Adipocyte (in vitro differentiated cells): ENCODE results near the gene MID1.

Experiments
- DNase-seq: peaks from one replicate; pipeline ENCODE4 v3.0.0-alpha.2; 2015; ENCODE audit warnings: low read depth
- H3K27me3 ChIP-seq: replicated peaks from 2 replicates; pipeline ENCODE4 v1.7.0; 2013; ENCODE audit warnings: mild to moderate bottlenecking, low read length, moderate library complexity; ENCODE audit not compliant: control insufficient read depth, insufficient read depth
- H3K36me3 ChIP-seq: 2 replicates; pipeline ENCODE4 v1.7.0; 2013; ENCODE audit warnings: low read length, mild to moderate bottlenecking, moderate library complexity; ENCODE audit not compliant: control insufficient read depth, insufficient read depth, severe bottlenecking
- H3K4me1 ChIP-seq: 2 replicates; pipeline ENCODE4 v1.7.0; 2013; ENCODE audit warnings: mild to moderate bottlenecking, low read length, moderate library complexity; ENCODE audit not compliant: control insufficient read depth, insufficient read depth
- H3K4me3 ChIP-seq: 2 replicates; pipeline ENCODE4 v1.7.0; 2013; ENCODE audit warnings: mild to moderate bottlenecking, low read length, moderate library complexity
- H3K9ac ChIP-seq: 2 replicates; pipeline ENCODE4 v1.7.0; 2013; ENCODE audit warnings: mild to moderate bottlenecking, low read length, moderate library complexity
- H3K9me3 ChIP-seq: 2 replicates; pipeline ENCODE4 v1.7.0; 2013; ENCODE audit warnings: mild to moderate bottlenecking, low read length, moderate library complexity; ENCODE audit not compliant: control insufficient read depth

Gene MID1

DNA sequence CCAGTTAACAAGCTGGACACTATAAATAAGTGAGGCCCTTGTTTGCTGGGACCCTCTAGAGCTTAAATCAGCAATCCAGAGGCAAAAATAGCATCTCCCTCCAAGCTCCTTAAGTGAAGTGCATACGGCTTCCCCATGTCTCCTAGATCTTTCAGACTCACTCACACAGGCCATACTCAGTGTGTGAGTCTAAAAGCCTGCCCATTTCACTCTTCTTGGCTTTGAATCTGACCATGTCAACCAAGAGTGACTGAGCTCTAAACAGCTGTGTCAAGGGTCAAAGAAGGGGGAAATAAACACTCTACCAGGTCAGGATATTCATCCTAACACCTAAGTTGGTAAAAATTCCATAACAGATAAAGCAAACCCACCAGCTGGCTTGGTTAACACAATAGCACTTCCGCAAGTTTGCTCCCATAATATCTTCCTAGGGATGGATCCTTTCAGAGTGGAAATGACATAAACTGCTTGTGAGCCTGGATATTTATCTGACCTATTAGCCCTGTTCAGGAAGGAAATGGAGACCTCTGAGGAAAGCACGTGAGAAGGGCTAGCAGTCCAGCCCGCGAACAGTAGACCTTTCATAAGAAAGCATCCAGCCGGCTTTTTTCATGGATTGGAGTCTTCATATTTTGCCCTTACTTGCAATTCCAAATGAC lies 65.6 kb downstream of the MID1 start:
- Histone ChIP-seq H3K4me1 (no peaks in the 10 kb centered on the region), H3K36me3 (no peaks in the 10 kb centered on the region)
- no peak for DNase-seq

DNA sequence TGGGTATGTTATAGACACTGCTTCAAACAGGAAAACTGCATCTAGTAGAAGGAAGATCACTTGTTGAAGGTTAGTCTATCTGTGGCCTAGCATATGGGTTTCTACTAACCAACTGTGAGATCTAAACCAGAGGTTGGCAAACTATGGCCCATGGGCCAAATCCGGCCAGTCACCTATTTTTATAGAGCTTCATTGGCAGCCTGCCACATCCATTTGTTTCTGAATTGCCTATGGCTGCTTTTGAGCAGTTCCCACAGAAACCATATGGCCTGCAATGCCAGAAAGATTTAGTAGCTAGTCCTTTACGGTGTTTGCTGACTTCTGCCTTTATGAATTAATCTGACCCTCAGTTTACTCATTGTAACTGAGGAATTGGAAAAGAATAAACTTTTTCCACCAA lies 71.1 kb downstream of the MID1 start:
- DNase-seq, result no peak
- H3K9ac ChIP-seq, result no peak overlapping the region
- H3K9me3 ChIP-seq, result no peaks in the 10 kb centered on the region
- H3K4me1 ChIP-seq, result no peaks in the 10 kb centered on the region
- no peaks in the 10 kb centered on the region for H3K27me3 ChIP-seq
- H3K36me3 ChIP-seq, result no peaks in the 10 kb centered on the region
- H3K4me3 ChIP-seq, result no peak overlapping the region

More for the DNA sequence above, 65.6 kb downstream of the MID1 start:
- H3K27me3 ChIP-seq, result no peaks in the 10 kb centered on the region
- H3K4me3 ChIP-seq, result no peak overlapping the region
- H3K9me3 ChIP-seq, result no peaks in the 10 kb centered on the region
- no peak overlapping the region for H3K9ac ChIP-seq

DNA sequence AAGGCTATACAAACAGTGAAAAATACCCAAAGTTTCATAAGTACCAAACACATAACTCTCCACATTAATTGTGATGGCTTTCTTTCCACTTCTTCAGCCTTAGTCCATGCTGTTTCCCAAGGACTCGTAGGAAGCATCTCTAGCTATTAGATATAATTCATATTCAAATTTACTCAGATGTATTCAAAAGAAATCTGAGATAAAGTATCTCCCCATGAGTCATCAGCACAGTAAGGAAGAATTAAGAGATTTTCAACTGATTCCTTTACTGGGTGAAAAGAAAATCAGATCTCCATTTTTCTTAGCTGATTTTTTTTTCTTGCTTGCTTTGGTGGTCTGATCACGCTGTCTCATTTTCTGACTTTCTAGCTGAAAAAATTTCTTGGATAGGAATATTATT lies 71.7 kb downstream of the MID1 start:
- H3K36me3 ChIP-seq, result no peaks in the 10 kb centered on the region
- H3K4me3 ChIP-seq, result no peak overlapping the region
- no peaks in the 10 kb centered on the region for H3K4me1 ChIP-seq
- peak; percentile 16 for DNase-seq
- no peaks in the 10 kb centered on the region for H3K9me3 ChIP-seq
- no peak overlapping the region for H3K9ac ChIP-seq
- no peaks in the 10 kb centered on the region for H3K27me3 ChIP-seq

DNA sequence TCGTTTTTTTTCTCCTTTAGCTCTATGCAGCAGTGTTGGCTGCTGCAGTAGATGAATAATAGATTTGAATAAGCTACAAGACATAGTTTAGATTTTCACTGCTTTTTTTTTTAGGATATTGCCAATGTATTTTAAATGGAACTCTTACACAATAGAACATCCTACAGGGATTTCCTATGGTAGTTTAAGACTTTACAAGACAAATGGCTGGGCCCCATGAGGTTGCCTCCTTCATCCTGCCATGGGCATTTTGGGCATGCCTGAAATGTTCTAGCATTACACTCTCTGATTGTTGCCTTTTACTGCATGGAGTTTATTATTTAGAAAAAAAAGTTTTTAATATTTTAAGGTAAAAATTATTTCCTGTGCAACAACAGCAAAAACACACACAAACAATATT lies 74.5 kb downstream of the MID1 start:
- Histone ChIP-seq H3K9ac (no peak overlapping the region), H3K36me3 (no peaks in the 10 kb centered on the region), H3K4me3 (no peak overlapping the region), H3K27me3 (no peaks in the 10 kb centered on the region), H3K4me1 (no peaks in the 10 kb centered on the region), H3K9me3 (no peaks in the 10 kb centered on the region)
- DNase-seq, result no peak

DNA sequence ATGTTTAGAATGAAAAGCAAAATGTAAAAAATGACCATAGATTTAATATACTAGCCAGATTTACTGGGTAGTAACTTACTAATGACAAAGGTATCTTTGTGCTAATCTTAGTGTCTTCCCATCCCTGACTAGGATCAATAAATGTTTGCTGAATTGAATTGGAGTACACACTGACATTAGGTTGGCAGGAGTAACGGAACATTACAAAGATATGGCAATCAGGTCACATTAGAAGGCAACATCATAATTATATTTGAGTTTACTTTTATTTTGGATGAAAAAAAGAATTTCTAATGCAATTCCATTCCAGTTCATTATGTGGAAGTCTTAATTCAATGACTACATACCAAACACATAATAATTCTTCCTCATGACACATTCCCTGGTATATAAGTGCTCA lies 77.8 kb downstream of the MID1 start:
- DNase-seq, result no peak
- Histone ChIP-seq H3K9me3 (no peaks in the 10 kb centered on the region), H3K4me3 (no peak overlapping the region), H3K27me3 (no peaks in the 10 kb centered on the region), H3K36me3 (no peaks in the 10 kb centered on the region), H3K4me1 (no peaks in the 10 kb centered on the region), H3K9ac (no peak overlapping the region)

DNA sequence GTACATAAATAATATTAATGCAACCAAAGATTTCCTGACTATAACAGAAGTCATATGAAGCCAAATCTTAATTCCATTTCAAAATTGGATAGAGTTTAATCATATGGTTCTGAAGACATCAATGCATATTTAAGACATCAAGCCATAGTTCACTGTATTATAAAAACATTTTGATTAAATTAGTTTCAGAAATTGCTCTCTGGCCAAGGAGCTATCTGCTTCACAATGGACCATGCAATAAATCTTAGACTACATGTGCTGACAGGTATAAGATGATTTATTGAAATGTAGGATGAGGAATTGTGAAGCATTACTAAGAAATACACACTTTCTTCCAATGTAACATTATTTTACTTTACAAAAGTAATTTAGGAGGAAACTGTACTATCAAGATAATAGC lies 81.6 kb downstream of the MID1 start:
- Histone ChIP-seq H3K4me1 (no peaks in the 10 kb centered on the region), H3K4me3 (no peak overlapping the region), H3K9ac (no peak overlapping the region), H3K36me3 (no peaks in the 10 kb centered on the region), H3K9me3 (no peaks in the 10 kb centered on the region), H3K27me3 (no peaks in the 10 kb centered on the region)
- DNase-seq, result no peak

DNA sequence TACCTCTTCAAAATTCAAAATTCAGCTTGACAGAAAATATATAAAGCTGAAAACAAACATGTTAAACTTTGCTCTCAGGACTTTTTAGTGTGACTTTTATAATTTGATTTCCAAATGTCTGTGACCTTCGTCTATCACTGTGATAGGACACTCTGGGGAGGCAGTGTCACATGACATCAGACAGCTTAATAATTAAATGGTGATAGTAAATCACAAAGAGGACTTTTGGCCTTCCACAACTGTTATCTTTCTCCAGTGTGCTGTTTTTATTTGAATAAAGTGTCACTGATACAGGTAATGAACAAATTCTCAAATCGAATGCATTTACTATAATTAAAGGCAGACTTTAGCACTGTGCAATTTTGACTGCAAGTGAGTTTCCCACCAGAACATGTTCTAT lies 83.1 kb downstream of the MID1 start:
- H3K4me1 ChIP-seq, result no peaks in the 10 kb centered on the region
- no peaks in the 10 kb centered on the region for H3K9me3 ChIP-seq
- DNase-seq, result no peak
- no peaks in the 10 kb centered on the region for H3K36me3 ChIP-seq
- H3K4me3 ChIP-seq, result no peak overlapping the region
- H3K27me3 ChIP-seq, result no peaks in the 10 kb centered on the region
- no peak overlapping the region for H3K9ac ChIP-seq

DNA sequence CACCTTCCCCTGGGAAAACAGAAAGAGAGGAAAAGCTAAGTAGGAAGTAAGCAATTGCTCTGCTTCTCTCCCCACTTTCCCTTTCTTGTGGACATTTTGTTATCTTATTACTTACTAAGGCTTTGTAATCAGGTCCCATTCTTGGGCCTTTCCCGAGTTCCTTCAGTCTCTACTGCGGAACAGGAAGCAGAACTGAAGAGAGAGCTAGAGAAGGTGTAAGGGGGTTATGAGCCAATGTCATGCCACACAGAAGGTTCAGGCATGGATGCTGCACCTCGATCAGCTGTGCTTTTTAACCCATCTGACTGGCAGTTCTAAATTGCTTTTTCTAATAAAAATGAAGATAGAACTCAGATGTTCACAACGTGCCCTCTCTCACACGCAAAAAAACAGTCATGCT lies 83.6 kb downstream of the MID1 start:
- H3K9ac ChIP-seq, result no peak overlapping the region
- H3K4me3 ChIP-seq, result no peak overlapping the region
- no peaks in the 10 kb centered on the region for H3K36me3 ChIP-seq
- H3K27me3 ChIP-seq, result no peaks in the 10 kb centered on the region
- no peak for DNase-seq
- no peaks in the 10 kb centered on the region for H3K9me3 ChIP-seq
- no peaks in the 10 kb centered on the region for H3K4me1 ChIP-seq

DNA sequence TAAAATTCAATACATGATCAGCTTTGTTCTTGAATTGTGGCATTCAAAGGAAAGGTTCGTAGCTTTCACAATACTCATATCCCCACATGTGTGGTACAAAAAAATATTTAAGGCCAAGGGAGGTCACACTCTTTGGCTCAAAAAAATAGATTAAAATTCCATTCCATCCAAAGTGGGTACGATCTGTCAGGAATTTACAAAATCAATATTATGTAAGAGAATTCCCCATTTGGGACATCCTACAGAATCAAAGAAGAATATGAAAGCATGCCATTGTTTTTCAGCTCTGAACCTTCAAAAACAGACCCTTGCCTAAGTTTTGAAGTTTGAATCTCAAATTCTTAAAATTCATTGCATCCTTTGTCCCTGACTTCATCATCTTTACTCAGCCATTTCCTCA lies 85.8 kb downstream of the MID1 start:
- no peak overlapping the region for H3K4me3 ChIP-seq
- H3K9ac ChIP-seq, result no peak overlapping the region
- H3K4me1 ChIP-seq, result no peaks in the 10 kb centered on the region
- no peaks in the 10 kb centered on the region for H3K27me3 ChIP-seq
- DNase-seq, result peak; percentile 15
- H3K36me3 ChIP-seq, result no peaks in the 10 kb centered on the region
- H3K9me3 ChIP-seq, result no peaks in the 10 kb centered on the region

DNA sequence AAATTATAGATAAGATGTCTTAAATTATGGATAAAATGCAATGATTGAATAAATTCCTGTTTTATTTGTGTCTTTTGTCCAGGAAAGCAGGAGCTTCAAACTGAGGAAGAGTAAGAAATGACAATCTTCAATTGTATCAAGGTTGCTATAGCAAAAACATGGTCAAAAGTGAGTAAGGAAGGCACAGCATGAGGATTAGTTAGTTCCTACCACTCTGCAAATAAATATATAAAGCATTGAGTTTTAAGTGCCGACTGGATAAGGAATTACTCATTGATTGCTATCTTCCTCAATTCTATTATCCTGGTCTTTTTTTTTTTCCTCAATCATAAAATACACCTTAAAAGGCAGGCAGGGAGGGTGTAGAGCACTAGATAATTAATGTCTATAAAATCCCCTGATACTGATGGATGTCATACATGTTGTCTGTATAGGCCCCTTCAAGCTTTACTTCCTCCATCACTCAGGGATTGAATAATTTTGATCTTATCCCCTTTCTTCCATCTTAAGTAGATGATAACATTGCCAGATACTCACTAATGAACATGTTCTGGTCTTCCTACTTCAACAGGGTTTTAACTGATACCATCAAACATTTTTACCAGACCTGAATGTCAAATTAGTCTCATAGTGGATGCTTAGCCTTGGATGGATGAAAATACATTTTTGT lies 86.6 kb downstream of the MID1 start:
- no peak for DNase-seq
- H3K36me3 ChIP-seq, result no peaks in the 10 kb centered on the region
- no peak overlapping the region for H3K4me3 ChIP-seq
- peaks cover 2% of the 10 kb centered on the region for H3K4me1 ChIP-seq
- no peaks in the 10 kb centered on the region for H3K27me3 ChIP-seq
- no peaks in the 10 kb centered on the region for H3K9me3 ChIP-seq
- no peak overlapping the region for H3K9ac ChIP-seq

DNA sequence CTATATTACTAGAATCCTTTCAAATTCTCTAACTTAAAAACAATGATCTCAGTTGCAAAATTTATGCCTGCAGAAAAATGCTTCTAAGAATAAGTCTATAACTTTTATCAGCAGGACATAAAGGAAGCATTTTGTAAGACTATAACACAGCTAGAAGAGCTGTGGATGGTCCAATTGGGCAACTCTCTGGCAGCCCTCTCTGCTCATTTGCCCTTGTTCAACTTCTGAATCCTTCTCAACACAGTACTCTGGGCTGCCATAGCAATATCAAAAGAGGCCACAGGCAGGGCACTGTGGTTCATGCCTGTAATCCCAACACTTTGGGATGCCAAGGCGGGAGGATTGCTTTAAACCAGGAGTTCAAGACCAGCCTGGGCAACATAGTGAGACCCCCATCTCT lies 88.5 kb downstream of the MID1 start:
- Histone ChIP-seq H3K36me3 (no peaks in the 10 kb centered on the region), H3K4me3 (no peak overlapping the region), H3K9me3 (no peaks in the 10 kb centered on the region), H3K27me3 (no peaks in the 10 kb centered on the region), H3K4me1 (peaks cover 3% of the 10 kb centered on the region), H3K9ac (no peak overlapping the region)
- DNase-seq, result no peak

DNA sequence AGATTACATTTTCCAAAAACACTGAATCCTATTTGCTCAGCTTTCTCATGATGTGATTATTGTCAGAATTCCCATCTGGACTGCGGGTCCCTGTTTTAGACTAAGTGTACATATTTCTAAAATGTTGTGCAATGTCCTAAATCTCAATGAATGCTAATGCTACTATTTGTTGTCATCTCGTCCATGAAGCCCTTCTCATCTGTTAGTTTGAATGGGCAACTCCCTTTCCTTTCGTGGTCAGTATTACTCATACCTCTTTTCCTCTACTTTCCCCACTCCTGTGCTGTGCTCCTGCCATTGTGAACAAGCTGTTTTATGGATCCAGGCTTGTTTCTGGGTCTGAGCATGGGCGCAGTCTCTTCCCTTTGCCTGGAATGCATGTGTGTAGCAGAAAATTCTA lies 91.0 kb downstream of the MID1 start:
- Histone ChIP-seq H3K4me3 (no peak overlapping the region), H3K4me1 (peaks cover 6% of the 10 kb centered on the region), H3K9me3 (no peaks in the 10 kb centered on the region), H3K27me3 (no peaks in the 10 kb centered on the region), H3K36me3 (no peaks in the 10 kb centered on the region), H3K9ac (no peak overlapping the region)
- peak; percentile 45 for DNase-seq
